ENCODE data around the gene ARID2. TPM values are rescaled to one million over a fixed set of nuclear protein-coding genes. Genes with fewer than 3 reads are reported as not detected.

ARID2 gene
- total RNA-seq, 2 donors from 2014 or later, result 29.0 to 33.6 TPM

GRCh38 chr12:45934956-45935355 is 205.4 kb downstream of the ARID2 start:
- peak overlapping the region; percentile 30 for H3K27ac Mint-ChIP-seq
- ATAC-seq (replicated peaks), result no peak
- peaks cover 67% of the 10 kb centered on the region for H3K36me3 Mint-ChIP-seq (ENCODE audit: low read depth)
- no peak overlapping the region for H3K4me3 Mint-ChIP-seq
- H3K9me3 Mint-ChIP-seq, result no peaks in the 10 kb centered on the region
- peaks cover 8% of the 10 kb centered on the region for H3K4me1 Mint-ChIP-seq
- H3K27me3 Mint-ChIP-seq, result no peaks in the 10 kb centered on the region

- Mint-ChIP-seq H3K9me3 (no peaks in the 10 kb centered on the region), H3K4me1 (peaks cover 16% of the 10 kb centered on the region), H3K27ac (no peak overlapping the region), H3K4me3 (no peak overlapping the region), H3K36me3 (ENCODE audit: low read depth) (peaks cover 68% of the 10 kb centered on the region), H3K27me3 (no peaks in the 10 kb centered on the region)
- ATAC-seq (replicated peaks), result no peak
Observed at GRCh38 chr12:45938566-45938965, 209.1 kb downstream of the ARID2 start.

- Mint-ChIP-seq H3K27ac (no peak overlapping the region), H3K4me3 (no peak overlapping the region), H3K27me3 (no peaks in the 10 kb centered on the region), H3K9me3 (no peaks in the 10 kb centered on the region), H3K4me1 (peaks cover 16% of the 10 kb centered on the region), H3K36me3 (ENCODE audit: low read depth) (peaks cover 68% of the 10 kb centered on the region)
- ATAC-seq (replicated peaks), result no peak
Observed at GRCh38 chr12:45939759-45940158, 210.3 kb downstream of the ARID2 start.

- Mint-ChIP-seq H3K9me3 (no peaks in the 10 kb centered on the region), H3K27ac (no peak overlapping the region), H3K4me1 (peaks cover 18% of the 10 kb centered on the region), H3K27me3 (no peaks in the 10 kb centered on the region), H3K36me3 (ENCODE audit: low read depth) (peaks cover 95% of the 10 kb centered on the region), H3K4me3 (no peak overlapping the region)
- ATAC-seq (replicated peaks), result no peak
Observed at GRCh38 chr12:45944771-45945170, 215.3 kb downstream of the ARID2 start.

GRCh38 chr12:45946435-45946834 is 216.9 kb downstream of the ARID2 start:
- peaks cover 18% of the 10 kb centered on the region for H3K4me1 Mint-ChIP-seq
- H3K27ac Mint-ChIP-seq, result no peak overlapping the region

GRCh38 chr12:45948546-45948945 is 219.0 kb downstream of the ARID2 start:
- H3K36me3 Mint-ChIP-seq (ENCODE audit: low read depth), result peaks cover 82% of the 10 kb centered on the region
- H3K4me3 Mint-ChIP-seq, result no peak overlapping the region
- no peaks in the 10 kb centered on the region for H3K27me3 Mint-ChIP-seq
- H3K27ac Mint-ChIP-seq, result peak overlapping the region; percentile 65
- H3K9me3 Mint-ChIP-seq, result no peaks in the 10 kb centered on the region
- no peak for ATAC-seq (replicated peaks)
- peaks cover 10% of the 10 kb centered on the region for H3K4me1 Mint-ChIP-seq

More at GRCh38 chr12:45946435-45946834, 216.9 kb downstream of the ARID2 start:
- no peak overlapping the region for H3K4me3 Mint-ChIP-seq
- H3K27me3 Mint-ChIP-seq, result no peaks in the 10 kb centered on the region
- ATAC-seq (replicated peaks), result no peak
- no peaks in the 10 kb centered on the region for H3K9me3 Mint-ChIP-seq
- peaks cover 93% of the 10 kb centered on the region for H3K36me3 Mint-ChIP-seq (ENCODE audit: low read depth)

Data from activated T-helper 17 cell treated with anti-CD3 and anti-CD28 coated beads, Interleukin-2, amount 50 U/mL, for 72 hours (primary cell).